IMR-90 (cell line): ENCODE data around the gene SMARCD1. TPM values are rescaled to one million over a fixed set of nuclear protein-coding genes. Genes with fewer than 3 reads are reported as not detected.

Experiments
- ATAC-seq: fragments of 200-7000 bp; cut with Tn5 transposase; 2 replicates; pipeline ENCODE4 v1.9.1; 2020; ENCODE audit warnings: low read depth, mild to moderate bottlenecking, moderate library complexity
- BruUV-seq: library from RNA; stranded (reverse); fragments of 400-500 nt; replicated peaks from 2 replicates; lab custom pipeline; 2021; lab: Mats Ljungman, UMichigan
- CTCF ChIA-PET: fragments of 300-600 bp; formaldehyde crosslinking; extraction: SDS; loops from one replicate; lab custom pipeline; 2021; ENCODE audit warnings: antibody characterized with exemption; lab: Yijun Ruan, JAX
- POLR2A ChIA-PET: fragments of 300-600 bp; sonication (Branson Sonifier 250); formaldehyde crosslinking; loops from one replicate; lab custom pipeline; 2022; ENCODE audit warnings: antibody characterized with exemption; ENCODE audit not compliant: unreplicated experiment; lab: Charles Lee
- DNase-seq: peaks from one replicate; pipeline ENCODE4 v3.0.0; 2013
- H2AFZ ChIP-seq: replicated peaks from 2 replicates; pipeline ENCODE3; 2013; ENCODE audit warnings: low read length, mild to moderate bottlenecking; ENCODE audit not compliant: poor library complexity
- H2AK5ac ChIP-seq: 2 replicates; pipeline ENCODE4 v1.6.1; 2013; ENCODE audit warnings: low read depth, low read length, inconsistent platforms
- H2AK9ac ChIP-seq: replicated peaks from 2 replicates; pipeline ENCODE3; 2013; ENCODE audit warnings: mild to moderate bottlenecking, low read depth, low read length, moderate library complexity; ENCODE audit not compliant: poor library complexity
- H2BK120ac ChIP-seq: 2 replicates; pipeline ENCODE4 v1.6.1; 2013; ENCODE audit warnings: low read depth, low read length, inconsistent platforms
- H2BK15ac ChIP-seq: 3 replicates; pipeline ENCODE4 v1.6.1; 2013; ENCODE audit warnings: low read depth, low read length, inconsistent platforms
- H2BK20ac ChIP-seq: 2 replicates; pipeline ENCODE4 v1.6.1; 2013; ENCODE audit warnings: low read depth, mild to moderate bottlenecking, inconsistent platforms, low read length, moderate library complexity
- H2BK5ac ChIP-seq: 2 replicates; pipeline ENCODE4 v1.6.1; 2013; ENCODE audit warnings: mild to moderate bottlenecking, low read depth, low read length, inconsistent platforms; ENCODE audit not compliant: poor library complexity, severe bottlenecking
- H3K14ac ChIP-seq: replicated peaks from 2 replicates; pipeline ENCODE4 v1.6.1; 2013; ENCODE audit warnings: low read depth, low read length, inconsistent platforms
- H3K18ac ChIP-seq: 2 replicates; pipeline ENCODE4 v1.6.1; 2013; ENCODE audit warnings: low read depth, low read length, control low read depth
- H3K23ac ChIP-seq: 2 replicates; pipeline ENCODE4 v1.6.1; 2013; ENCODE audit warnings: low read depth, low read length, inconsistent platforms
- H3K27ac ChIP-seq: 2 replicates; pipeline ENCODE4 v1.5.1; 2013; ENCODE audit warnings: mild to moderate bottlenecking, control low read depth, low read length; ENCODE audit not compliant: insufficient read depth
- H3K27me3 ChIP-seq: 2 replicates; pipeline ENCODE4 v1.6.1; 2013; ENCODE audit warnings: low read length; ENCODE audit not compliant: control insufficient read depth, insufficient read depth
- H3K36me3 ChIP-seq: 2 replicates; pipeline ENCODE4 v1.6.1; 2013; ENCODE audit warnings: low read length, mixed read lengths; ENCODE audit not compliant: control insufficient read depth, insufficient read depth
- H3K4ac ChIP-seq: 2 replicates; pipeline ENCODE4 v1.6.1; 2013; ENCODE audit warnings: low read depth, low read length, inconsistent platforms
- H3K4me1 ChIP-seq: 2 replicates; pipeline ENCODE4 v1.6.1; 2013; ENCODE audit warnings: low read length, mixed read lengths; ENCODE audit not compliant: control insufficient read depth, insufficient read depth
- H3K4me2 ChIP-seq: 2 replicates; pipeline ENCODE4 v1.6.1; 2013; ENCODE audit warnings: low read depth, mild to moderate bottlenecking, control low read depth, low read length, moderate library complexity
- H3K4me3 ChIP-seq: 2 replicates; pipeline ENCODE4 v1.5.1; 2013; ENCODE audit warnings: low read depth, mild to moderate bottlenecking, control low read depth, low read length, moderate library complexity; ENCODE audit not compliant: insufficient read depth
- H3K56ac ChIP-seq: 2 replicates; pipeline ENCODE4 v1.6.1; 2013; ENCODE audit warnings: low read length, inconsistent platforms; ENCODE audit not compliant: insufficient read depth; ENCODE audit errors: extremely low read depth
- H3K79me1 ChIP-seq, 2 experiments: 2 replicates each; pipeline ENCODE4 v1.6.1; 2013; ENCODE audit warnings: low read length in 2 of 2, inconsistent platforms in 1 of 2, low read depth in 1 of 2
- H3K9ac ChIP-seq: 2 replicates; pipeline ENCODE4 v1.6.1; 2013; ENCODE audit warnings: low read depth, low read length, control low read depth
- H3K9me1 ChIP-seq: 2 replicates; pipeline ENCODE4 v1.6.1; 2013; ENCODE audit warnings: low read length, inconsistent platforms; ENCODE audit not compliant: insufficient read depth
- H3K9me3 ChIP-seq: 2 replicates; pipeline ENCODE4 v1.6.1; 2013; ENCODE audit warnings: low read length; ENCODE audit not compliant: control insufficient read depth, insufficient read depth
- H4K20me1 ChIP-seq: 2 replicates; pipeline ENCODE4 v1.6.1; 2013; ENCODE audit warnings: low read length, inconsistent platforms; ENCODE audit not compliant: insufficient read depth
- H4K5ac ChIP-seq: 2 replicates; pipeline ENCODE4 v1.6.1; 2013; ENCODE audit warnings: mild to moderate bottlenecking, low read depth, low read length, control low read depth
- H4K8ac ChIP-seq, 2 experiments: 2 replicates each; pipeline ENCODE4 v1.6.1; 2013; ENCODE audit warnings: low read depth in 2 of 2, low read length in 2 of 2, control low read depth in 1 of 2, inconsistent platforms in 1 of 2
- H4K91ac ChIP-seq: 2 replicates; pipeline ENCODE4 v1.6.1; 2013; ENCODE audit warnings: low read depth, low read length, inconsistent platforms; ENCODE audit not compliant: insufficient read depth
- CHD1 ChIP-seq: IDR thresholded peaks from 2 replicates; pipeline ENCODE4 v1.6.1; 2012; ENCODE audit warnings: low read depth, low read length, improper control_type of control experiment
- CTCF ChIP-seq: conservative IDR thresholded peaks from 2 replicates; pipeline ENCODE4 v1.5.1; 2012; ENCODE audit warnings: mild to moderate bottlenecking, low read depth, low read length, improper control_type of control experiment
- ELK1 ChIP-seq: fragments of 150-350 bp; IDR thresholded peaks from 2 replicates; pipeline ENCODE4 v1.6.1; 2016; ENCODE audit warnings: low read depth, mild to moderate bottlenecking, low read length, moderate library complexity, borderline replicate concordance
- MAFK ChIP-seq: IDR thresholded peaks from 2 replicates; pipeline ENCODE4 v1.6.1; 2012; ENCODE audit warnings: low read depth, low read length, improper control_type of control experiment
- MAZ ChIP-seq: IDR thresholded peaks from 2 replicates; pipeline ENCODE4 v1.6.1; 2012; ENCODE audit warnings: low read depth, mild to moderate bottlenecking, low read length, improper control_type of control experiment, moderate library complexity, borderline replicate concordance
- MXI1 ChIP-seq: IDR thresholded peaks from 2 replicates; pipeline ENCODE4 v1.6.1; 2012; ENCODE audit warnings: low read depth, mild to moderate bottlenecking, low read length, moderate library complexity, borderline replicate concordance
- NFE2L2 ChIP-seq: fragments of 150-350 bp; IDR thresholded peaks from 2 replicates; pipeline ENCODE4 v1.6.1; 2016; ENCODE audit warnings: low read depth, mild to moderate bottlenecking, low read length
- POLR2A ChIP-seq: IDR thresholded peaks from 2 replicates; pipeline ENCODE4 v1.6.1; 2012; ENCODE audit warnings: mild to moderate bottlenecking, low read depth, low read length
- RAD21 ChIP-seq: IDR thresholded peaks from 2 replicates; pipeline ENCODE4 v1.6.1; 2012; ENCODE audit warnings: low read length, improper control_type of control experiment
- RCOR1 ChIP-seq: IDR thresholded peaks from 2 replicates; pipeline ENCODE4 v1.6.1; 2012; ENCODE audit warnings: mild to moderate bottlenecking, low read length, improper control_type of control experiment; ENCODE audit not compliant: insufficient replicate concordance
- RFX5 ChIP-seq: IDR thresholded peaks from 2 replicates; pipeline ENCODE4 v1.8.0; 2012; ENCODE audit warnings: low read depth, mild to moderate bottlenecking, low read length, moderate library complexity
- SMC3 ChIP-seq: fragments of 150-350 bp; IDR thresholded peaks from 2 replicates; pipeline ENCODE4 v1.6.1; 2016; ENCODE audit warnings: low read depth, mild to moderate bottlenecking, antibody characterized with exemption, low read length, moderate library complexity
- USF2 ChIP-seq: fragments of 150-350 bp; IDR thresholded peaks from 2 replicates; pipeline ENCODE4 v1.6.1; 2017; ENCODE audit warnings: mild to moderate bottlenecking, antibody characterized with exemption, low read length, low read depth
- WGBS, 2 experiments: methylation state at CpG; one replicate each; pipeline versions ENCODE4 v1.1.5 to v1.1.7; 2013; ENCODE audit warnings: missing lambda C conversion rate in 2 of 2; ENCODE audit not compliant: insufficient read length in 1 of 2; ENCODE audit errors: extremely low coverage in 2 of 2; 5-methylcytosine and 5-hydroxymethylcytosine counted together
- dilution Hi-C: fragments of 300-500 bp; cut with HindIII; formaldehyde crosslinking; loops from one replicate; pipeline ENCODE4 v1.14.3; 2018; ENCODE audit warnings: low sequenced_read_pairs; ENCODE audit not compliant: unreplicated experiment
- in situ Hi-C: fragments of 300-500 bp; cut with MboI; formaldehyde crosslinking; loops from 3 replicates; pipeline ENCODE4 v1.14.3; 2019; ENCODE audit warnings: low sequenced_read_pairs, inconsistent platforms, mixed read lengths
- intact Hi-C: fragments of 100-400 bp; cut with micrococcal nuclease; formaldehyde crosslinking; loops from 2 replicates; pipeline ENCODE4 v1.10.0; 2022
- polyA plus RNA-seq, 3 experiments: library from polyadenylated mRNA; depleted of rRNA; stranded (reverse); fragments of >200 nt; gene quantifications; 2 replicates each; pipeline ENCODE4 v1.2.3, GENCODE V29; 2012; ENCODE audit warnings: low replicate concordance in 1 of 3
- total RNA-seq: library from RNA; depleted of rRNA; stranded (reverse); fragments of >200 nt; gene quantifications from 2 replicates; pipeline ENCODE4 v1.2.3, GENCODE V29; 2012

Gene SMARCD1
- total and polyA plus RNA-seq, 2 of the 4 experiments (the other 2 are of a cell fraction): 28.1 to 47.9 TPM

- Histone ChIP-seq H3K27me3 (peaks cover 44% of the 10 kb centered on the region), H2BK20ac (no peak overlapping the region), H3K18ac (no peak overlapping the region), H2AK5ac (no peak overlapping the region), H3K4me1 (no peaks in the 10 kb centered on the region), H3K4me3 (no peak overlapping the region), H2BK15ac (no peak overlapping the region), H3K79me1 (no peaks in the 10 kb centered on the region), H2AFZ (no peak overlapping the region), H3K56ac (no peak overlapping the region), H2BK120ac (no peak overlapping the region), H4K20me1 (no peaks in the 10 kb centered on the region), H2AK9ac (no peak overlapping the region), H3K9ac (no peak overlapping the region), H3K23ac (no peak overlapping the region), H4K5ac (no peak overlapping the region), H4K8ac (no peak overlapping the region), H3K36me3 (no peaks in the 10 kb centered on the region), H3K4ac (no peak overlapping the region), H4K91ac (no peak overlapping the region), H2BK5ac (no peak overlapping the region), H3K4me2 (no peak overlapping the region), H3K27ac (no peak overlapping the region), H3K14ac (no peak overlapping the region), H3K9me1 (no peaks in the 10 kb centered on the region), H3K9me3 (no peaks in the 10 kb centered on the region)
- dilution Hi-C loops (no loop called here), in situ Hi-C loops (no loop called here), intact Hi-C loops (no loop called here)
- POLR2A ChIA-PET: no interaction called here
- DNase-seq (no peak), ATAC-seq (no peak)
- WGBS, 2 experiments: 100% methylated on average over 1 of the region's 7 CpGs; no CpG with 5 or more reads in 1 of the 2 experiments
- CTCF ChIA-PET: interaction anchor here (1.8 kb wide), 1 partner anchor 8 kb away, joined by 7 read pairs; no protein-coding TSS in a partner anchor
- no TSS peak for BruUV-seq
- TF ChIP-seq MXI1: no peak
- TF ChIP-seq POLR2A: no peak
- no peak for TF ChIP-seq NFE2L2
- no peak for TF ChIP-seq USF2
- TF ChIP-seq CTCF: no peak
- no peak for TF ChIP-seq SMC3
- TF ChIP-seq ELK1: no peak
- TF ChIP-seq CHD1: no peak
- no peak for TF ChIP-seq RCOR1
- TF ChIP-seq RFX5: no peak
- TF ChIP-seq RAD21: no peak
- TF ChIP-seq MAFK: no peak
- TF ChIP-seq MAZ: no peak
Measured at GRCh38 chr12:50047693-50048250, 37.4 kb upstream of the SMARCD1 start.
